Gastrocnemius medialis (tissue), 4 donors: ENCODE data around the gene AMZ1. TPM values are rescaled to one million over a fixed set of nuclear protein-coding genes. Genes with fewer than 3 reads are reported as not detected.
A peak's percentile ranks its signal among the peaks of the same experiment; 100 is the strongest.

Experiments used
- ATAC-seq, 2 donors: fragments of 150-250 bp; one replicate each; pipeline ENCODE4 v1.9.1; 2016
- DNase-seq, 2 donors: peaks; one replicate each; pipeline ENCODE4 v3.0.0-alpha.2; 2019
- H3K27ac ChIP-seq, 4 donors: fragments of 200-600 bp; sonication (generic); 1 replicate in 1 of 4; 2 replicates in 3 of 4; pipeline ENCODE4 v1.5.1; 2016 to 2018; ENCODE audit warnings: mild to moderate bottlenecking in 2 of 4, moderate library complexity in 1 of 4
- H3K27me3 ChIP-seq, 3 donors: fragments of 200-600 bp; sonication (generic) in 2 of 3; 1 replicate in 1 of 3; 2 replicates in 2 of 3; pipeline versions ENCODE4 v1.5.1 to v1.6.0; 2016 to 2019; ENCODE audit warnings: mild to moderate bottlenecking in 1 of 3, moderate library complexity in 1 of 3
- H3K36me3 ChIP-seq, 2 donors: fragments of 200-600 bp; sonication (generic) in 1 of 2; one replicate each; pipeline ENCODE4 v1.5.1; 2017 to 2018
- H3K4me1 ChIP-seq, 2 donors: fragments of 200-600 bp; sonication (generic) in 1 of 2; one replicate each; pipeline ENCODE4 v1.5.1; 2016 to 2017; ENCODE audit warnings: mild to moderate bottlenecking in 2 of 2
- H3K4me3 ChIP-seq, 4 donors: fragments of 200-600 bp; sonication (generic) in 3 of 4; 1 replicate in 1 of 4; 2 replicates in 3 of 4; pipeline ENCODE4 v1.5.1; 2016 to 2019; ENCODE audit warnings: mild to moderate bottlenecking in 2 of 4
- H3K9me3 ChIP-seq, 3 donors: fragments of 200-600 bp; sonication (generic) in 2 of 3; 1 replicate in 1 of 3; 2 replicates in 2 of 3; pipeline ENCODE4 v1.5.1; 2016 to 2019
- POLR2A ChIP-seq, 2 donors: fragments of 450-650 bp; IDR thresholded peaks; one replicate each; pipeline ENCODE4 v1.6.1; 2017; ENCODE audit warnings: antibody characterized with exemption in 2 of 2, mild to moderate bottlenecking in 2 of 2, moderate library complexity in 2 of 2
- in situ Hi-C, 4 donors: fragments of 200-750 bp; cut with MboI; loops; one replicate each; pipeline versions ENCODE4 v1.15.0 to v1.8.0; 2017; ENCODE audit warnings: low sequenced_read_pairs in 4 of 4
- intact Hi-C: fragments of 100-400 bp; cut with DNase I; formaldehyde crosslinking; loops from one replicate; pipeline ENCODE4 v1.15.1; 2023; ENCODE audit warnings: low total_unique reads
- total RNA-seq, 4 donors: library from RNA; depleted of rRNA; stranded (reverse); fragments of >200 nt; gene quantifications; one replicate each; pipeline versions ENCODE4 v1.1.0 to v1.2.3, GENCODE V29; 2016
- TF ChIP-seq, protein P1 (sequence below), 5 experiments: fragments of 450-650 bp in 3 of 5; fragments of 200-600 bp in 2 of 5; sonication (generic) in 2 of 5; IDR thresholded peaks in 4 of 5; conservative IDR thresholded peaks in 1 of 5; 1 replicate in 4 of 5; 2 replicates in 1 of 5; pipeline ENCODE4 v1.5.1; 2016 to 2019; ENCODE audit warnings: antibody characterized with exemption in 5 of 5, mild to moderate bottlenecking in 3 of 5, moderate library complexity in 3 of 5

The AMZ1 gene
- total RNA-seq, 4 donors from 2014 or later: not detected

DNA sequence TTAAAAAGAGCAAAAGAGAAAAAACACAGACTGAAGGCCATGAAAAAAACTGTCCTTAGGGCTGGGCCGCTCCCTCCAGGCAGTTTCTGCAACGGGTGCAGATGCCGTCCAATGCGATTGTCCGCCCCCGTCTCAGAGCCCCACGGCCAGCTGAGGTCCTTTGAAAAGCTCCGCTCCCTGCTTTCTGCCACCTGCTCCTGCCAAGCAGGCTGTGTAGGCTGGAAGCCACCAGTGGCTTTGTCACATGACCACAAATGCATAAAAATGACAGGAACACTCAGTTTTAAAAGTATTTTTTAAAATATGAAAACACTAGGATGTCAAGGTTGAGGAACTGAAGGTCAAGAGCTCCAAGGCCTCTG, 71.7 kb downstream of the AMZ1 start:
- ATAC-seq (peak; percentile 10 to 15), DNase-seq (no peak)
- peaks cover 45 to 51% of the 10 kb centered on the region in 2 donors for H3K4me1 ChIP-seq
- H3K27me3 ChIP-seq: no peaks in the 10 kb centered on the region
- peak overlapping the region; percentile 4 to 40 (median 26) for H3K4me3 ChIP-seq
- no peaks in the 10 kb centered on the region for H3K9me3 ChIP-seq
- TF ChIP-seq, protein P1, sequence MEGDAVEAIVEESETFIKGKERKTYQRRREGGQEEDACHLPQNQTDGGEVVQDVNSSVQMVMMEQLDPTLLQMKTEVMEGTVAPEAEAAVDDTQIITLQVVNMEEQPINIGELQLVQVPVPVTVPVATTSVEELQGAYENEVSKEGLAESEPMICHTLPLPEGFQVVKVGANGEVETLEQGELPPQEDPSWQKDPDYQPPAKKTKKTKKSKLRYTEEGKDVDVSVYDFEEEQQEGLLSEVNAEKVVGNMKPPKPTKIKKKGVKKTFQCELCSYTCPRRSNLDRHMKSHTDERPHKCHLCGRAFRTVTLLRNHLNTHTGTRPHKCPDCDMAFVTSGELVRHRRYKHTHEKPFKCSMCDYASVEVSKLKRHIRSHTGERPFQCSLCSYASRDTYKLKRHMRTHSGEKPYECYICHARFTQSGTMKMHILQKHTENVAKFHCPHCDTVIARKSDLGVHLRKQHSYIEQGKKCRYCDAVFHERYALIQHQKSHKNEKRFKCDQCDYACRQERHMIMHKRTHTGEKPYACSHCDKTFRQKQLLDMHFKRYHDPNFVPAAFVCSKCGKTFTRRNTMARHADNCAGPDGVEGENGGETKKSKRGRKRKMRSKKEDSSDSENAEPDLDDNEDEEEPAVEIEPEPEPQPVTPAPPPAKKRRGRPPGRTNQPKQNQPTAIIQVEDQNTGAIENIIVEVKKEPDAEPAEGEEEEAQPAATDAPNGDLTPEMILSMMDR (IDR thresholded peaks at IDR 0.05 in 4 of 5, conservative IDR thresholded peaks at IDR 0.05 in 1 of 5): no peak
- no peak for TF ChIP-seq POLR2A (IDR thresholded peaks at IDR 0.05)
- intact Hi-C loops: loop anchor here (2.0 to 5.0 kb wide), 4 partner anchors 21 to 1978 kb away; partner anchors contain the start of gene GNA12
- peak overlapping the region; percentile 78 to 86 (median 82) for H3K27ac ChIP-seq
- H3K36me3 ChIP-seq: no peaks in the 10 kb centered on the region
- in situ Hi-C loops: no loop called here

GRCh38 chr7:2760098-2760889, 72.3 kb downstream of the AMZ1 start:
- peak; percentile 77 to 87 for ATAC-seq
- H3K4me1 ChIP-seq: peaks cover 45 to 51% of the 10 kb centered on the region in 2 donors
- in situ Hi-C loops: no loop called here

DNA sequence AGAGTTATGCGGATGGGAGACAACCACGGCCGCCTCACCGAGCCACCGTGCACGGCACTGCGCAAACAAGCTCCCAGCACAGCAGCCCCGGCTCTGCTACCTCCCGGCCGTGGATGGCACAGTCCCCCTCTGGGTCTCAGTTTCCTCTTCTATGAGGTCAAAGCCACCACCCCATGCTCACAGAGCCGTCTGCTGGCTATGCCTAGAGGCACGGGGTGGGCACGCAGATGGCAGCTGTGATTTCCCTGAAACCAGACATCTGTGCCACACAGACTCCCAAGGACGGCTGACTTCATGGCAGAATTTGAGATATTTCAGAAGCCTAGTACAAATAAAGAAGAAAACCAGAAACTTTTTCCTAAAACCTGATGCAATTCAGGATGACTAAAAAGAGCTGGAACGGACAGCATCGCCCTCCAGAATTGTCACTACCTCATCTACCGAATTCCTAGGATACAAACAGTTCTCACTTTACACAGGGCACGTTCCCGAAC, 73.2 kb downstream of the AMZ1 start:
- Histone ChIP-seq H3K36me3 (no peaks in the 10 kb centered on the region), H3K9me3 (no peaks in the 10 kb centered on the region), H3K27me3 (no peaks in the 10 kb centered on the region), H3K4me1 (peaks cover 45 to 51% of the 10 kb centered on the region in 2 donors), H3K4me3 (peak overlapping the region; percentile 8 to 34 (median 21)), H3K27ac (peak overlapping the region; percentile 78 to 86 (median 82))
- no peak for DNase-seq
- no peak for ATAC-seq
- in situ Hi-C loops: no loop called here
- intact Hi-C loops: loop anchor here (2.0 to 5.0 kb wide), 3 partner anchors 36 to 1976 kb away; partner anchors contain the start of gene GNA12
- TF ChIP-seq, protein P1 (IDR thresholded peaks at IDR 0.05 in 4 of 5, conservative IDR thresholded peaks at IDR 0.05 in 1 of 5): no peak
- no peak for TF ChIP-seq POLR2A (IDR thresholded peaks at IDR 0.05)

More at GRCh38 chr7:2760098-2760889, 72.3 kb downstream of the AMZ1 start:
- Histone ChIP-seq H3K4me3 (peak overlapping the region; percentile 8 to 40 (median 26)), H3K9me3 (no peaks in the 10 kb centered on the region), H3K27ac (peak overlapping the region; percentile 78 to 86 (median 82)), H3K36me3 (no peaks in the 10 kb centered on the region), H3K27me3 (no peaks in the 10 kb centered on the region)
- DNase-seq: peak; percentile 69 to 84
- intact Hi-C loops: loop anchor here (2.0 to 5.0 kb wide), 3 partner anchors 37 to 1977 kb away; partner anchors contain the start of gene GNA12
- TF ChIP-seq, protein P1 (IDR thresholded peaks at IDR 0.05 in 4 of 5, conservative IDR thresholded peaks at IDR 0.05 in 1 of 5): peak; percentile 46 to 65 (median 58)
- peak in 1 of 2 donors; percentile 14 for TF ChIP-seq POLR2A (IDR thresholded peaks at IDR 0.05)

DNA sequence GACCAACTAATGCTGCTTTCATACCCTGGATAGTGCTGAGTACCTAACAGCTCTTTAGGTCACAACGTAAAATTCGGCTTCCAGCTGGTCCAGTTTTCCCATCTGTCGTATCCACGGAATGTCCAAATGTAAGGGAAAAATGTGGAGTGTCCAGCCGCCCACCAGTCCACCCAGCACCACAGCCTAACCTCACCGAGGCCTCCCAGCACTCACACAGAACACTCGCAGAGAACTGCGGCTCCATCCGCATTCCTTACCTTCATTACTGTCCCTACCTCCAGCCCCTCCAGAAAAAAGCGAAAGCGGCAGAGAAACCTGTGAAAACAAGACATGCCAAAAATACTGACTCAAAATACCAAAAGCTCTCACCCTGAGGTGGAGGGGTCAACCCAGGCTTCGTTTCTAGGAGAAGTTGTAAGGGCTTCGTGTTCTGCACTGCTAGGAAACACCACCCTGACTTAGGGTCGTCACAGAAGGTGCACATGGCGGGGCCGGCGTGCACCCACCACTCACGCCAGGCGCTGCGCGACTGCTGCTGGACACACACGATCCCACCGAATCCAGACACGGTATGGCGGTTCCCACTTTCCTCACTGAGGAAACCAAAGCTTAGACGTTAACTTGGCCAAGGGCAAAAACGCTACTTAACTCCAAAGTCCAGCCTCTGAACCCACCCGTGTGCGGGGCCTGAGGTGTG, 73.9 kb downstream of the AMZ1 start:
- DNase-seq (no peak), ATAC-seq (no peak)
- in situ Hi-C loops (no loop called here), intact Hi-C loops (loop anchor here (2.0 to 5.0 kb wide), 3 partner anchors 35 to 1975 kb away; partner anchors contain the start of gene GNA12)
- H3K27me3 ChIP-seq: no peaks in the 10 kb centered on the region
- TF ChIP-seq, protein P1 (IDR thresholded peaks at IDR 0.05 in 4 of 5, conservative IDR thresholded peaks at IDR 0.05 in 1 of 5): no peak
- TF ChIP-seq POLR2A (IDR thresholded peaks at IDR 0.05): no peak
- H3K27ac ChIP-seq: peak overlapping the region; percentile 68 to 81 (median 78)
- H3K4me3 ChIP-seq: no peak overlapping the region
- H3K4me1 ChIP-seq: peaks cover 45 to 51% of the 10 kb centered on the region in 2 donors
- H3K36me3 ChIP-seq: no peaks in the 10 kb centered on the region
- no peaks in the 10 kb centered on the region for H3K9me3 ChIP-seq
